B cell (primary cell): Measurements from ENCODE around the gene NEUROG1. TPM values are rescaled to one million over a fixed set of nuclear protein-coding genes. Genes with fewer than 3 reads are reported as not detected.

ENCODE experiments used
- ATAC-seq: fragments of 200-7000 bp; cut with Tn5 transposase; one replicate; pipeline ENCODE4 v1.10.0; 2021; ENCODE audit warnings: low read depth, mild to moderate bottlenecking, moderate number of reproducible peaks, moderate library complexity
- CTCF ChIA-PET: fragments of 350-600 bp; sonication (Branson Sonifier 250); formaldehyde crosslinking; loops from one replicate; lab custom pipeline; 2021; ENCODE audit warnings: antibody characterized with exemption, inconsistent platforms; lab: Charles Lee
- POLR2A ChIA-PET: fragments of 350-600 bp; sonication (Branson Sonifier 250); formaldehyde crosslinking; loops from one replicate; lab custom pipeline; 2021; ENCODE audit warnings: antibody characterized with exemption; lab: Charles Lee
- DNase-seq: peaks from one replicate; pipeline ENCODE4 v3.0.0; 2013
- H2AFZ ChIP-seq: 2 replicates; pipeline ENCODE4 v1.6.1; 2012; ENCODE audit warnings: mild to moderate bottlenecking, low read depth, low read length; ENCODE audit not compliant: insufficient read depth, poor library complexity, severe bottlenecking
- H3K27ac ChIP-seq, 2 donors: 1 replicate in 1 of 2; 2 replicates in 1 of 2; pipeline ENCODE4 v1.5.1; 2012 to 2013; ENCODE audit warnings: low read length in 2 of 2, mild to moderate bottlenecking in 2 of 2, moderate library complexity in 1 of 2
- H3K27me3 ChIP-seq, 4 experiments: fragments of 200-600 bp in 1 of 4; sonication (generic) in 1 of 4; replicated peaks in 1 of 4; 1 replicate in 2 of 4; 2 replicates in 2 of 4; pipeline versions ENCODE4 v1.6.1 to v1.7.0; 2013 to 2016; ENCODE audit warnings: low read length in 3 of 4, mild to moderate bottlenecking in 2 of 4, mixed read lengths in 1 of 4, moderate library complexity in 1 of 4; ENCODE audit not compliant: insufficient read depth in 4 of 4, control insufficient read depth in 3 of 4; ENCODE audit errors: control extremely low read depth in 1 of 4
- H3K36me3 ChIP-seq, 2 experiments: replicated peaks in 1 of 2; 1 replicate in 1 of 2; 2 replicates in 1 of 2; pipeline versions ENCODE4 v1.6.1 to v1.7.1; 2013; ENCODE audit warnings: low read length in 1 of 2; ENCODE audit not compliant: insufficient read depth in 2 of 2, control insufficient read depth in 1 of 2; ENCODE audit errors: control extremely low read depth in 1 of 2, extremely low read depth in 1 of 2
- H3K4me1 ChIP-seq, 2 donors: fragments of 200-600 bp in 1 of 2; sonication (generic) in 1 of 2; 1 replicate in 1 of 2; 2 replicates in 1 of 2; pipeline versions ENCODE4 v1.5.1 to v1.6.1; 2013 to 2017; ENCODE audit warnings: low read length in 2 of 2; ENCODE audit not compliant: control insufficient read depth in 2 of 2, insufficient read depth in 2 of 2
- H3K4me2 ChIP-seq: replicated peaks from 2 replicates; pipeline ENCODE3; 2012; ENCODE audit warnings: mild to moderate bottlenecking, low read depth, low read length; ENCODE audit not compliant: poor library complexity, severe bottlenecking
- H3K4me3 ChIP-seq, 5 experiments: fragments of 200-600 bp in 1 of 5; sonication (generic) in 1 of 5; 1 replicate in 3 of 5; 2 replicates in 2 of 5; pipeline versions ENCODE4 v1.5.1 to v1.7.0; 2011 to 2016; ENCODE audit warnings: low read length in 4 of 5, mild to moderate bottlenecking in 4 of 5, low read depth in 2 of 5, control low read depth in 1 of 5, moderate library complexity in 1 of 5; ENCODE audit not compliant: insufficient read depth in 1 of 5; ENCODE audit errors: control extremely low read depth in 1 of 5, extremely low read depth in 1 of 5
- H3K79me2 ChIP-seq: fragments of 200-600 bp; sonication (generic); one replicate; pipeline ENCODE4 v1.6.0; 2016; ENCODE audit warnings: low read length; ENCODE audit not compliant: control insufficient read depth, insufficient read depth
- H3K9ac ChIP-seq: fragments of 200-600 bp; sonication (generic); 2 replicates; pipeline ENCODE4 v1.6.1; 2017; ENCODE audit warnings: mild to moderate bottlenecking, low read length, moderate library complexity
- H3K9me3 ChIP-seq, 3 donors: one replicate each; pipeline versions ENCODE4 v1.6.1 to v1.7.1; 2013; ENCODE audit warnings: low read length in 2 of 3; ENCODE audit not compliant: control insufficient read depth in 2 of 3, insufficient read depth in 1 of 3; ENCODE audit errors: control extremely low read depth in 1 of 3
- H4K20me1 ChIP-seq: 2 replicates; pipeline ENCODE4 v1.6.0; 2012; ENCODE audit warnings: mild to moderate bottlenecking, low read length; ENCODE audit not compliant: insufficient read depth, control insufficient read depth, poor library complexity, severe bottlenecking
- H3K27ac Mint-ChIP-seq: one replicate; pipeline ENCODE4 v1.8.0; 2021; ENCODE audit warnings: mixed read lengths
- H3K27me3 Mint-ChIP-seq: one replicate; pipeline ENCODE4 v1.8.0; 2021; ENCODE audit warnings: mixed read lengths
- H3K4me1 Mint-ChIP-seq: one replicate; pipeline ENCODE4 v1.8.0; 2021; ENCODE audit warnings: mixed read lengths
- H3K4me3 Mint-ChIP-seq: one replicate; pipeline ENCODE4 v1.8.0; 2021; ENCODE audit warnings: mixed read lengths
- H3K9me3 Mint-ChIP-seq: one replicate; pipeline ENCODE4 v1.8.0; 2022; ENCODE audit warnings: mixed read lengths; ENCODE audit not compliant: insufficient read depth
- CTCF ChIP-seq: fragments of 200-600 bp; IDR thresholded peaks from one replicate; pipeline ENCODE4 v1.8.0; 2022; ENCODE audit warnings: antibody characterized with exemption, mild to moderate bottlenecking
- EZH2 ChIP-seq: IDR thresholded peaks from 2 replicates; pipeline ENCODE4 v1.6.1; 2012; ENCODE audit warnings: borderline replicate concordance, low read depth, mild to moderate bottlenecking, moderate library complexity, low read length; ENCODE audit not compliant: insufficient read depth, poor library complexity, severe bottlenecking
- WGBS: methylation state at CpG from one replicate; pipeline ENCODE4 v1.1.5; 2013; ENCODE audit warnings: missing lambda C conversion rate; ENCODE audit not compliant: insufficient coverage; 5-methylcytosine and 5-hydroxymethylcytosine counted together
- intact Hi-C: fragments of 100-400 bp; cut with micrococcal nuclease; formaldehyde crosslinking; loops from one replicate; pipeline ENCODE4 v1.10.0; 2022
- polyA plus RNA-seq: library from polyadenylated mRNA; depleted of rRNA; stranded (reverse); fragments of >200 nt; gene quantifications from 2 replicates; pipeline ENCODE4 v1.2.3, GENCODE V29; 2012
- total RNA-seq, 2 donors: library from RNA; stranded (reverse); fragments of 120-200 nt in 1 of 2; gene quantifications; 1 replicate in 1 of 2; 2 replicates in 1 of 2; pipeline versions ENCODE4 v1.2.3 to v1.2.4, GENCODE V29; 2013 to 2022

NEUROG1 gene
- total and polyA plus RNA-seq, 2 donors (not counting 1 experiment from before 2014, with no cell fraction given): not detected

GRCh38 chr5:135517631-135518030, 18.1 kb downstream of the NEUROG1 start:
- Mint-ChIP-seq H3K9me3 (no peaks in the 10 kb centered on the region), H3K4me1 (no peaks in the 10 kb centered on the region), H3K27me3 (peaks cover 30% of the 10 kb centered on the region), H3K27ac (no peak overlapping the region), H3K4me3 (no peak overlapping the region)
- Histone ChIP-seq H3K4me3 (no peak overlapping the region), H3K4me2 (no peak overlapping the region), H3K27ac (no peak overlapping the region), H2AFZ (no peak overlapping the region), H3K79me2 (no peaks in the 10 kb centered on the region), H3K27me3 (peaks cover 0 to 6% (median 5%) of the 10 kb centered on the region in 4 experiments), H4K20me1 (no peaks in the 10 kb centered on the region), H3K4me1 (no peaks in the 10 kb centered on the region), H3K36me3 (no peaks in the 10 kb centered on the region), H3K9me3 (no peaks in the 10 kb centered on the region), H3K9ac (no peak overlapping the region)
- ATAC-seq: no peak
- ChIA-PET POLR2A (no interaction called here), CTCF (no interaction called here)
- WGBS: no CpG with 5 or more reads among the region's 4 CpGs
- TF ChIP-seq EZH2 (no peak), CTCF (no peak)
- DNase-seq: no peak
- intact Hi-C loops: no loop called here

GRCh38 chr5:135514116-135514515, 21.6 kb downstream of the NEUROG1 start:
- Mint-ChIP-seq H3K4me3 (no peak overlapping the region), H3K9me3 (no peaks in the 10 kb centered on the region), H3K4me1 (no peaks in the 10 kb centered on the region), H3K27ac (no peak overlapping the region), H3K27me3 (peaks cover 31% of the 10 kb centered on the region)
- Histone ChIP-seq H3K4me3 (no peak overlapping the region), H3K27ac (no peak overlapping the region), H3K4me2 (no peak overlapping the region), H2AFZ (no peak overlapping the region), H3K36me3 (no peaks in the 10 kb centered on the region), H3K9ac (no peak overlapping the region), H3K27me3 (no peaks in the 10 kb centered on the region), H3K9me3 (no peaks in the 10 kb centered on the region), H4K20me1 (no peaks in the 10 kb centered on the region), H3K4me1 (no peaks in the 10 kb centered on the region), H3K79me2 (no peaks in the 10 kb centered on the region)
- ChIA-PET POLR2A (no interaction called here), CTCF (no interaction called here)
- ATAC-seq (no peak), DNase-seq (no peak)
- 97% methylated on average over 3 of the region's 3 CpGs for WGBS
- intact Hi-C loops: no loop called here
- TF ChIP-seq CTCF (no peak), EZH2 (no peak)
